Measurements from ENCODE around the gene TMA7. TPM values are rescaled to one million over a fixed set of nuclear protein-coding genes. Genes with fewer than 3 reads are reported as not detected.

Gene TMA7
- total RNA-seq, 4 donors from 2014 or later: 115 to 279 (median 192) TPM

- intact Hi-C loops (cut with DNase I; ENCODE audit: low total_unique reads) (no loop called here), in situ Hi-C loops (cut with MboI; ENCODE audit: low pct_ligation_motif_present in 1 of 4, low pct_unique_long_range_greater_than_20kb in 1 of 4, low sequenced_read_pairs in 3 of 4) (no loop called here)
- Histone ChIP-seq H3K4me1 (peaks cover 31 to 49% (median 43%) of the 10 kb centered on the region in 4 donors), H3K4me3 (peak overlapping the region in 3 of 4 donors; percentile 63 to 83 (median 75)), H3K36me3 (no peaks in the 10 kb centered on the region), H3K9me3 (no peaks in the 10 kb centered on the region), H3K27me3 (no peaks in the 10 kb centered on the region), H3K27ac (peak overlapping the region; percentile 90 to 97 (median 92))
- peak; percentile 37 for DNase-seq
- TF ChIP-seq POLR2A (IDR thresholded peaks at IDR 0.05) (no peak), EP300 (IDR thresholded peaks at IDR 0.05; ENCODE audit: low read depth) (no peak)
- WGBS, 2 donors (ENCODE audit: low coverage in 1 of 2): 40 to 61% methylated on average over 1 to 9 of the region's 9 CpGs
Observed at GRCh38 chr3:48427630-48427962, 12.5 kb upstream of the TMA7 start.

- Histone ChIP-seq H3K9me3 (no peaks in the 10 kb centered on the region), H3K27ac (peak overlapping the region; percentile 90 to 97 (median 92)), H3K4me1 (peaks cover 31 to 54% (median 48%) of the 10 kb centered on the region in 4 donors), H3K4me3 (peak overlapping the region; percentile 56 to 83 (median 69)), H3K27me3 (no peaks in the 10 kb centered on the region), H3K36me3 (no peaks in the 10 kb centered on the region)
- in situ Hi-C loops (cut with MboI; ENCODE audit: low pct_ligation_motif_present in 1 of 4, low pct_unique_long_range_greater_than_20kb in 1 of 4, low sequenced_read_pairs in 3 of 4) (no loop called here), intact Hi-C loops (cut with DNase I; ENCODE audit: low total_unique reads) (no loop called here)
- no peak for DNase-seq
- no peak for TF ChIP-seq CTCF (IDR thresholded peaks at IDR 0.05)
- no peak for TF ChIP-seq EP300 (IDR thresholded peaks at IDR 0.05; ENCODE audit: low read depth)
- TF ChIP-seq POLR2AphosphoS5 (IDR thresholded peaks at IDR 0.05): no peak
- TF ChIP-seq POLR2A (IDR thresholded peaks at IDR 0.05): no peak
- WGBS, 2 donors (ENCODE audit: low coverage in 1 of 2): 35% methylated on average over 7 of the region's 7 CpGs; no CpG with 5 or more reads in 1 of the 2 donors
Observed at GRCh38 chr3:48428088-48428571, 11.9 kb upstream of the TMA7 start.

GRCh38 chr3:48428572-48429316 lies 11.3 kb upstream of the TMA7 start:
- Histone ChIP-seq H3K27ac (peak overlapping the region; percentile 90 to 97 (median 92)), H3K27me3 (no peaks in the 10 kb centered on the region), H3K9me3 (no peaks in the 10 kb centered on the region), H3K4me3 (peak overlapping the region; percentile 56 to 83 (median 69)), H3K36me3 (no peaks in the 10 kb centered on the region), H3K4me1 (peaks cover 36 to 60% (median 54%) of the 10 kb centered on the region in 4 donors)
- in situ Hi-C loops (cut with MboI; ENCODE audit: low pct_ligation_motif_present in 1 of 4, low pct_unique_long_range_greater_than_20kb in 1 of 4, low sequenced_read_pairs in 3 of 4) (no loop called here), intact Hi-C loops (cut with DNase I; ENCODE audit: low total_unique reads) (no loop called here)
- TF ChIP-seq POLR2AphosphoS5 (IDR thresholded peaks at IDR 0.05) (peak in 2 of 3 donors; percentile 65 to 72), CTCF (IDR thresholded peaks at IDR 0.05) (no peak), POLR2A (IDR thresholded peaks at IDR 0.05) (peak; percentile 61), EP300 (IDR thresholded peaks at IDR 0.05; ENCODE audit: low read depth) (no peak)
- peak; percentile 80 for DNase-seq
- WGBS, 2 donors (ENCODE audit: low coverage in 1 of 2): 9% methylated on average over 40 of the region's 60 CpGs; no CpG with 5 or more reads in 1 of the 2 donors

- no peaks in the 10 kb centered on the region for H3K36me3 ChIP-seq
- 4% methylated on average over 34 of the region's 86 CpGs; no CpG with 5 or more reads in 1 of the 2 donors for WGBS, 2 donors (ENCODE audit: low coverage in 1 of 2)
- in situ Hi-C loops (cut with MboI; ENCODE audit: low pct_ligation_motif_present in 1 of 4, low pct_unique_long_range_greater_than_20kb in 1 of 4, low sequenced_read_pairs in 3 of 4): no loop called here
- no peaks in the 10 kb centered on the region for H3K27me3 ChIP-seq
- peak overlapping the region; percentile 56 to 83 (median 69) for H3K4me3 ChIP-seq
- intact Hi-C loops (cut with DNase I; ENCODE audit: low total_unique reads): no loop called here
- H3K4me1 ChIP-seq: peaks cover 39 to 67% (median 60%) of the 10 kb centered on the region in 4 donors
- peak in 1 of 3 donors; percentile 57 for TF ChIP-seq POLR2AphosphoS5 (IDR thresholded peaks at IDR 0.05)
- no peak for TF ChIP-seq POLR2A (IDR thresholded peaks at IDR 0.05)
- peak; percentile 80 for DNase-seq
- H3K27ac ChIP-seq: peak overlapping the region; percentile 90 to 97 (median 92)
- H3K9me3 ChIP-seq: no peaks in the 10 kb centered on the region
Observed at GRCh38 chr3:48429317-48429959, 10.6 kb upstream of the TMA7 start.
